SK-N-SH (cell line): Measurements from ENCODE around the gene SORBS2. TPM values are rescaled to one million over a fixed set of nuclear protein-coding genes. Genes with fewer than 3 reads are reported as not detected.

ENCODE experiments used
- CTCF ChIA-PET: fragments of 300-600, 350-600 bp; formaldehyde crosslinking; extraction: SDS; loops from one replicate; lab custom pipeline; 2021; lab: Yijun Ruan, JAX
- POLR2A ChIA-PET: fragments of 350-600 bp; sonication (Branson Sonifier 250); formaldehyde crosslinking; extraction: SDS; loops from one replicate; lab custom pipeline; 2020; ENCODE audit warnings: antibody characterized with exemption, inconsistent platforms; lab: Yijun Ruan, JAX
- DNase-seq: peaks from one replicate; pipeline ENCODE4 v3.0.0; 2012
- H2AFZ ChIP-seq: fragments of 200-600 bp; sonication (generic); 2 replicates; pipeline ENCODE4 v1.8.1; 2016; ENCODE audit warnings: antibody characterized with exemption, mild to moderate bottlenecking, low read depth
- H3F3A ChIP-seq: fragments of 200-600 bp; sonication (generic); replicated peaks from 2 replicates; pipeline ENCODE3; 2016; ENCODE audit warnings: antibody characterized with exemption, mild to moderate bottlenecking; ENCODE audit not compliant: insufficient read depth
- H3K27ac ChIP-seq, 2 experiments: fragments of 200-500 bp in 1 of 2; fragments of 200-600 bp in 1 of 2; sonication (Bioruptor generic) in 1 of 2; sonication (generic), shearing (Covaris generic) in 1 of 2; 2 replicates each; pipeline versions ENCODE4 v1.5.1 to v1.6.1; 2014 to 2016; ENCODE audit warnings: low read depth in 2 of 2, inconsistent platforms in 1 of 2, low read length in 1 of 2, mild to moderate bottlenecking in 1 of 2, mixed read lengths in 1 of 2
- H3K27me3 ChIP-seq: fragments of 200-600 bp; sonication (generic), shearing (Covaris generic); 2 replicates; pipeline ENCODE4 v1.6.1; 2016; ENCODE audit warnings: mixed run types; ENCODE audit not compliant: insufficient read depth
- H3K36me3 ChIP-seq, 2 experiments: fragments of 200-500 bp in 1 of 2; fragments of 200-600 bp in 1 of 2; sonication (Bioruptor generic) in 1 of 2; sonication (generic) in 1 of 2; replicated peaks in 1 of 2; 2 replicates each; pipeline versions ENCODE3 to v1.5.1; 2014 to 2016; ENCODE audit warnings: low read length in 1 of 2, mild to moderate bottlenecking in 1 of 2; ENCODE audit not compliant: insufficient read depth in 2 of 2, control insufficient read depth in 1 of 2
- H3K4me1 ChIP-seq, 2 experiments: fragments of 200-500 bp in 1 of 2; fragments of 200-600 bp in 1 of 2; sonication (Bioruptor generic) in 1 of 2; sonication (generic), shearing (Covaris generic) in 1 of 2; 2 replicates each; pipeline versions ENCODE4 v1.5.1 to v1.6.1; 2014 to 2016; ENCODE audit warnings: low read depth in 1 of 2, low read length in 1 of 2, mixed run types in 1 of 2; ENCODE audit not compliant: insufficient read depth in 2 of 2, control insufficient read depth in 1 of 2
- H3K4me2 ChIP-seq: fragments of 200-600 bp; sonication (generic), shearing (Covaris generic); 2 replicates; pipeline ENCODE4 v1.6.1; 2017; ENCODE audit warnings: mixed run types
- H3K4me3 ChIP-seq, 2 experiments: fragments of 200-500 bp in 1 of 2; fragments of 200-600 bp in 1 of 2; sonication (Bioruptor generic) in 1 of 2; sonication (generic), shearing (Covaris generic) in 1 of 2; 2 replicates each; pipeline versions ENCODE4 v1.5.1 to v1.8.1; 2014 to 2016; ENCODE audit warnings: low read depth in 2 of 2, inconsistent platforms in 1 of 2, low read length in 1 of 2, mild to moderate bottlenecking in 1 of 2, mixed read lengths in 1 of 2, moderate library complexity in 1 of 2
- H3K79me2 ChIP-seq: fragments of 200-600 bp; sonication (generic); 2 replicates; pipeline ENCODE4 v1.8.1; 2017; ENCODE audit warnings: mild to moderate bottlenecking; ENCODE audit not compliant: insufficient read depth
- H3K9ac ChIP-seq: fragments of 200-600 bp; sonication (generic); 2 replicates; pipeline ENCODE4 v1.6.1; 2017; ENCODE audit warnings: mixed run types
- H3K9me2 ChIP-seq: fragments of 200-600 bp; sonication (generic); 2 replicates; pipeline ENCODE4 v1.6.1; 2017; ENCODE audit warnings: mixed run types
- H3K9me3 ChIP-seq: fragments of 200-600 bp; sonication (generic); 2 replicates; pipeline ENCODE4 v1.6.1; 2017; ENCODE audit warnings: mixed run types, mild to moderate bottlenecking, moderate library complexity
- H4K20me1 ChIP-seq: fragments of 200-600 bp; sonication (generic); 2 replicates; pipeline ENCODE4 v1.6.1; 2017; ENCODE audit warnings: mild to moderate bottlenecking, mixed run types; ENCODE audit not compliant: insufficient read depth
- EP300 ChIP-seq, 2 experiments: IDR thresholded peaks; 2 replicates each; pipeline versions ENCODE4 v1.4.0 to v1.6.1; 2012; ENCODE audit warnings: borderline replicate concordance in 1 of 2, low read depth in 1 of 2, low read length in 1 of 2
- FOXJ3 ChIP-seq: sonication (generic); formaldehyde crosslinking; IDR thresholded peaks from 2 replicates; pipeline ENCODE4 v1.5.1; 2020; ENCODE audit warnings: mild to moderate bottlenecking, missing genetic modification reagents
- FOXM1 ChIP-seq: IDR thresholded peaks from 2 replicates; pipeline ENCODE4 v1.4.0; 2012; ENCODE audit warnings: low read depth, mild to moderate bottlenecking
- JUND ChIP-seq: IDR thresholded peaks from 2 replicates; pipeline ENCODE4 v1.4.0; 2012
- MEF2A ChIP-seq: IDR thresholded peaks from 2 replicates; pipeline ENCODE4 v1.4.0; 2012; ENCODE audit warnings: low read depth, borderline replicate concordance
- NFIC ChIP-seq: IDR thresholded peaks from 2 replicates; pipeline ENCODE4 v1.4.0; 2012; ENCODE audit warnings: borderline replicate concordance
- RAD21 ChIP-seq: IDR thresholded peaks from 2 replicates; pipeline ENCODE4 v1.6.1; 2012; ENCODE audit warnings: mild to moderate bottlenecking, low read length
- RCOR1 ChIP-seq: fragments of 150-350 bp; IDR thresholded peaks from 2 replicates; pipeline ENCODE4 v1.6.1; 2017; ENCODE audit warnings: antibody characterized with exemption, low read length
- TAF1 ChIP-seq: IDR thresholded peaks from 2 replicates; pipeline ENCODE4 v1.6.1; 2012; ENCODE audit warnings: low read depth, mild to moderate bottlenecking, low read length, moderate library complexity, borderline replicate concordance
- TEAD4 ChIP-seq: IDR thresholded peaks from 2 replicates; pipeline ENCODE4 v1.4.0; 2012; ENCODE audit warnings: mild to moderate bottlenecking, borderline replicate concordance; ENCODE audit not compliant: insufficient read depth
- WGBS: methylation state at CpG from one replicate; pipeline ENCODE4 v1.1.6; 2017; ENCODE audit warnings: low lambda C conversion rate; 5-methylcytosine and 5-hydroxymethylcytosine counted together
- polyA plus RNA-seq, 3 experiments: library from polyadenylated mRNA; depleted of rRNA; stranded (reverse); fragments of >200 nt; gene quantifications; 2 replicates each; pipeline ENCODE4 v1.2.3, GENCODE V29; 2012
- TF ChIP-seq, protein P1 (sequence below): fragments of 150-350 bp; IDR thresholded peaks from 2 replicates; pipeline ENCODE4 v1.6.1; 2016; ENCODE audit warnings: mild to moderate bottlenecking, low read depth, low read length
- TF ChIP-seq, protein P2 (sequence below): fragments of 150-350 bp; IDR thresholded peaks from 2 replicates; pipeline ENCODE4 v1.6.1; 2017; ENCODE audit warnings: antibody characterized with exemption, low read length, low read depth, borderline replicate concordance
- TF ChIP-seq, protein P3 (sequence below): IDR thresholded peaks from 2 replicates; pipeline ENCODE4 v1.4.0; 2012; ENCODE audit warnings: low read depth, borderline replicate concordance
- TF ChIP-seq, protein P4 (sequence below): IDR thresholded peaks from 2 replicates; pipeline ENCODE4 v1.4.0; 2012; ENCODE audit warnings: low read depth, borderline replicate concordance

The SORBS2 gene
- polyA plus RNA-seq, 1 of the 3 experiments (the other 2 are of a cell fraction) = 2.5 TPM

DNA sequence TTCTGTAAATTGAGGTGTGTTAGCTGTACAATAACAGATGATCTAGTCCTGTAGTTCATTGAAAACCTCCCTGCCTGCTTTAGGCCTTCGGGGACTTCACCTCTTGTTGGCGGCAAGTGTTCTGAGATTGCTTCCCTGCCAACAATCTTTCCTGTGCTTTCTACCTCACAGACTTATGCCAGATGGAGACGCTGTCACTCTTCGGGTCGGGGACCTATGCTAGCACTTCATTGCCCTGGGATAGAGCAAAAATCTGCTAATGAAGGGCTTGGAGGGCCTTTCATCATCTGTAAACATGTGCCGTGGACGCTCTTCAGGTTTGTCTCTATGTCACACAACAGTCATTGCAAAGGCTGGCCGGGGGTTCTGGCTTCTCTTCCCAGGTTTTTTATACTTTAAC is 272.0 kb downstream of the SORBS2 start:
- H3K36me3 ChIP-seq = no peaks in the 10 kb centered on the region
- no peaks in the 10 kb centered on the region for H4K20me1 ChIP-seq
- no peak overlapping the region for H3K4me2 ChIP-seq
- no peaks in the 10 kb centered on the region for H3K9me2 ChIP-seq
- POLR2A ChIA-PET = no interaction called here
- H2AFZ ChIP-seq = no peak overlapping the region
- H3K27me3 ChIP-seq = peaks cover 30% of the 10 kb centered on the region; the same call in 1 of the 2 replicates
- CTCF ChIA-PET = no interaction called here
- no peaks in the 10 kb centered on the region for H3K79me2 ChIP-seq
- H3K9ac ChIP-seq = no peak overlapping the region
- no peaks in the 10 kb centered on the region for H3K9me3 ChIP-seq
- TF ChIP-seq, protein P1, sequence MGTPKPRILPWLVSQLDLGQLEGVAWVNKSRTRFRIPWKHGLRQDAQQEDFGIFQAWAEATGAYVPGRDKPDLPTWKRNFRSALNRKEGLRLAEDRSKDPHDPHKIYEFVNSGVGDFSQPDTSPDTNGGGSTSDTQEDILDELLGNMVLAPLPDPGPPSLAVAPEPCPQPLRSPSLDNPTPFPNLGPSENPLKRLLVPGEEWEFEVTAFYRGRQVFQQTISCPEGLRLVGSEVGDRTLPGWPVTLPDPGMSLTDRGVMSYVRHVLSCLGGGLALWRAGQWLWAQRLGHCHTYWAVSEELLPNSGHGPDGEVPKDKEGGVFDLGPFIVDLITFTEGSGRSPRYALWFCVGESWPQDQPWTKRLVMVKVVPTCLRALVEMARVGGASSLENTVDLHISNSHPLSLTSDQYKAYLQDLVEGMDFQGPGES = no peak
- TF ChIP-seq NFIC (no peak), RAD21 (no peak), FOXJ3 (CRISPR knock-in tag) (no peak), RCOR1 (no peak), EP300 (IDR thresholded peaks at IDR 0.05; ENCODE audit: borderline replicate concordance in 1 of 2, low read depth in 1 of 2, low read length in 1 of 2) (no peak), JUND (no peak), FOXM1 (no peak), TEAD4 (no peak), TAF1 (no peak), MEF2A (no peak)
- TF ChIP-seq, protein P2, sequence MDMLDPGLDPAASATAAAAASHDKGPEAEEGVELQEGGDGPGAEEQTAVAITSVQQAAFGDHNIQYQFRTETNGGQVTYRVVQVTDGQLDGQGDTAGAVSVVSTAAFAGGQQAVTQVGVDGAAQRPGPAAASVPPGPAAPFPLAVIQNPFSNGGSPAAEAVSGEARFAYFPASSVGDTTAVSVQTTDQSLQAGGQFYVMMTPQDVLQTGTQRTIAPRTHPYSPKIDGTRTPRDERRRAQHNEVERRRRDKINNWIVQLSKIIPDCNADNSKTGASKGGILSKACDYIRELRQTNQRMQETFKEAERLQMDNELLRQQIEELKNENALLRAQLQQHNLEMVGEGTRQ = no peak
- TF ChIP-seq, protein P3, sequence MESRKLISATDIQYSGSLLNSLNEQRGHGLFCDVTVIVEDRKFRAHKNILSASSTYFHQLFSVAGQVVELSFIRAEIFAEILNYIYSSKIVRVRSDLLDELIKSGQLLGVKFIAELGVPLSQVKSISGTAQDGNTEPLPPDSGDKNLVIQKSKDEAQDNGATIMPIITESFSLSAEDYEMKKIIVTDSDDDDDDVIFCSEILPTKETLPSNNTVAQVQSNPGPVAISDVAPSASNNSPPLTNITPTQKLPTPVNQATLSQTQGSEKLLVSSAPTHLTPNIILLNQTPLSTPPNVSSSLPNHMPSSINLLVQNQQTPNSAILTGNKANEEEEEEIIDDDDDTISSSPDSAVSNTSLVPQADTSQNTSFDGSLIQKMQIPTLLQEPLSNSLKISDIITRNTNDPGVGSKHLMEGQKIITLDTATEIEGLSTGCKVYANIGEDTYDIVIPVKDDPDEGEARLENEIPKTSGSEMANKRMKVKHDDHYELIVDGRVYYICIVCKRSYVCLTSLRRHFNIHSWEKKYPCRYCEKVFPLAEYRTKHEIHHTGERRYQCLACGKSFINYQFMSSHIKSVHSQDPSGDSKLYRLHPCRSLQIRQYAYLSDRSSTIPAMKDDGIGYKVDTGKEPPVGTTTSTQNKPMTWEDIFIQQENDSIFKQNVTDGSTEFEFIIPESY = no peak
- TF ChIP-seq, protein P4, sequence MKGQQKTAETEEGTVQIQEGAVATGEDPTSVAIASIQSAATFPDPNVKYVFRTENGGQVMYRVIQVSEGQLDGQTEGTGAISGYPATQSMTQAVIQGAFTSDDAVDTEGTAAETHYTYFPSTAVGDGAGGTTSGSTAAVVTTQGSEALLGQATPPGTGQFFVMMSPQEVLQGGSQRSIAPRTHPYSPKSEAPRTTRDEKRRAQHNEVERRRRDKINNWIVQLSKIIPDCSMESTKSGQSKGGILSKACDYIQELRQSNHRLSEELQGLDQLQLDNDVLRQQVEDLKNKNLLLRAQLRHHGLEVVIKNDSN = no peak
- no peaks in the 10 kb centered on the region for H3F3A ChIP-seq
- H3K27ac ChIP-seq = no peak overlapping the region
- no peak overlapping the region for H3K4me3 ChIP-seq
- no peak for DNase-seq
- 74% methylated on average over 8 of the region's 8 CpGs for WGBS
- H3K4me1 ChIP-seq = peaks cover 0 to 4% of the 10 kb centered on the region in 2 experiments; a peak in 1 of 4 replicates
